OCI-M1 (cell line): ENCODE results near the gene MYPN.
"Not testable (repeated sequence)": the region's sequence is repeated elsewhere in the genome, so short reads cannot be mapped to it uniquely, and the experiment has no call there.

ENCODE experiments used
- DNase-seq: peaks from one replicate; lab custom pipeline; 2025; lab: John Stamatoyannopoulos, UW

MYPN gene

GRCh38 chr10:68109331-68109730 is at the start of gene MYPN:
Gene MYPN (plus strand): TSS chr10:68109488. CDS start chr10:68121439, 11,951 bp downstream.
- DNase-seq, result no peak

- DNase-seq, result no peak
These were observed 42.3 kb upstream of the MYPN start for GRCh38 chr10:68067029-68067428.

GRCh38 chr10:68067508-68067907 is 41.8 kb upstream of the MYPN start:
- DNase-seq, result no peak

- DNase-seq, result no peak
These were observed 35.7 kb upstream of the MYPN start for GRCh38 chr10:68073631-68074030.

GRCh38 chr10:68074031-68074774 is 35.1 kb upstream of the MYPN start:
- peak; percentile 80 for DNase-seq

GRCh38 chr10:68074775-68075549 is 34.3 kb upstream of the MYPN start, which contains the start of gene HERC4:
Gene HERC4 (minus strand): TSS chr10:68075283. CDS start chr10:68073108, 2,175 bp downstream.
- DNase-seq, result peak; percentile 96

- DNase-seq, result peak; percentile 72
These were observed 33.7 kb upstream of the MYPN start for GRCh38 chr10:68075550-68076004.

GRCh38 chr10:68076081-68076480 is 33.2 kb upstream of the MYPN start:
- DNase-seq, result not testable (repeated sequence)

GRCh38 chr10:68077026-68077425 is 32.3 kb upstream of the MYPN start:
- DNase-seq, result no peak

GRCh38 chr10:68079434-68079833 is 29.9 kb upstream of the MYPN start:
- DNase-seq, result no peak

GRCh38 chr10:68080853-68081431 is 28.3 kb upstream of the MYPN start:
- DNase-seq, result no peak

- no peak for DNase-seq
These were observed 27.4 kb upstream of the MYPN start for GRCh38 chr10:68081916-68082315.

GRCh38 chr10:68082872-68083271 is 26.4 kb upstream of the MYPN start:
- peak; percentile 50 for DNase-seq

GRCh38 chr10:68083953-68084352 is 25.3 kb upstream of the MYPN start:
- no peak for DNase-seq

GRCh38 chr10:68084469-68084868 is 24.8 kb upstream of the MYPN start:
- no peak for DNase-seq

GRCh38 chr10:68086011-68086410 is 23.3 kb upstream of the MYPN start:
- DNase-seq, result no peak

- no peak for DNase-seq
These were observed 22.2 kb upstream of the MYPN start for GRCh38 chr10:68086910-68087684.

GRCh38 chr10:68087685-68088401 is 21.4 kb upstream of the MYPN start:
- DNase-seq, result no peak

- peak; percentile 29 for DNase-seq
These were observed 20.5 kb upstream of the MYPN start for GRCh38 chr10:68088740-68089139.

GRCh38 chr10:68090586-68090985 is 18.7 kb upstream of the MYPN start:
- no peak for DNase-seq

- no peak for DNase-seq
These were observed 16.8 kb upstream of the MYPN start for GRCh38 chr10:68092512-68092911.
